ENCODE results near the gene NOC2L. TPM values are rescaled to one million over a fixed set of nuclear protein-coding genes. Genes with fewer than 3 reads are reported as not detected.

Gene NOC2L
- total RNA-seq, 1 experiment from 2014 or later, result 130 TPM

DNA sequence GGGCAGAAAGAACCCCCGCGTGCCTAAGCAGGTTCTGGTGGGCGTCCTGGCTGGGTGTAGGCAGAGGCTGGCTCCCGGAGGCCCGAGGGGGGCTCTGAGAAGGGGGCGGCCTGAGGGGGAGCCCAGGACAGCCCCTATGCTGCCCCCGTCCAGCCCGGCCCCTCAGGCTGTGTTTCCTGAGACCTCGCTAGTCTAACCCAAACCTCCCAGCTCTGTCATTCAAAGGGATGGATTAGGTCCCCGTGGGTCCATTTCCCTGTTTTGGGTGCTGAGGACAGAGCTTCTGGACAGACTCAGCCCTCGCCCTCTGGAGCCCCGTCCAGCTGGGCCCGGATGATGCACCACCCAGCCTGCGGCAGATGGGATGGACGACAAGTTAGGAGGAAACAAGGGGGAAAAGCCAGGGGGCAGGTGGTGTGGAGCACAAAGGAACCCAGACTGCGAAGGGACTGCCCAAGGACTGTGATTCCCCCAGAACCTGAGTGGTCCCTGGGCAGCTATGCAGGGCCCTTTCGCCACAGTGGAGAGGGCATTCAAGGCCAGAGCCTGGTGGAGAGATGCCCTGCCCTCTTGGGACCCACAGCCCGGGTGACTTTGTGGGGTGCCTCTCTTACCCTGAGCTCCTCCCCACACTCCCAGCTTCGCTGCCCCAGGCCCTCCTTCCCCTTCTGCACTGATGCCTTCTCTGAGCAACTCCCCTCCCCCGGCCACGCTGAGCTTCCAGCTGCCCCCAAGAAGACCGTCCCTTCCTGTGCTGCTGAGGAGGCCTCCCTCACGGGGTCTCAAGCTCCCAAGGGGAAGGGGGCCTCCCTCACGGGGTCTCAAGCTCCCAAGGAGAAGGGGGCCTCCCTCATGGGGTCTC, 38.0 kb upstream of the NOC2L start:
- Histone ChIP-seq H3K4me2 (ENCODE audit: insufficient read depth, insufficient read length, low read length) (no peak overlapping the region), H2AFZ (ENCODE audit: low read length) (no peak overlapping the region), H3K4ac (ENCODE audit: low read depth, low read length) (no peak overlapping the region), H3K18ac (ENCODE audit: insufficient read length, low read depth, low read length) (no peak overlapping the region), H3K14ac (ENCODE audit: insufficient read depth, low read length) (no peak overlapping the region), H2BK5ac (ENCODE audit: insufficient read length, low read length) (no peak overlapping the region), H3K23me2 (ENCODE audit: insufficient read length, low read depth, low read length, poor library complexity, severe bottlenecking) (peaks cover 20% of the 10 kb centered on the region), H4K20me1 (ENCODE audit: control insufficient read depth, insufficient read depth, insufficient read length) (no peaks in the 10 kb centered on the region), H3K9ac (ENCODE audit: extremely low read depth, insufficient read length, low read length) (no peak overlapping the region), H3K79me1 (ENCODE audit: insufficient read depth, low read depth, low read length, poor library complexity, severe bottlenecking) (no peaks in the 10 kb centered on the region), H3K56ac (ENCODE audit: insufficient read length, low read depth, low read length) (no peak overlapping the region), H4K5ac (ENCODE audit: insufficient read length, low read depth, low read length) (no peak overlapping the region), H2BK20ac (ENCODE audit: low read depth, low read length, poor library complexity, severe bottlenecking) (no peak overlapping the region), H3K4me1 (ENCODE audit: insufficient read depth, low read length) (0 out of 2 replicates have a peak, but pooled peaks cover 1% of the 10 kb centered on the region), H4K91ac (ENCODE audit: insufficient read length, low read depth, low read length) (no peak overlapping the region), H3K27me3 (ENCODE audit: insufficient read depth, low read length) (peaks cover 40% of the 10 kb centered on the region; the same call in 1 of the 2 replicates), H3K27ac (ENCODE audit: insufficient read length, low read depth, low read length) (no peak overlapping the region), H2BK15ac (ENCODE audit: low read depth, low read length) (no peak overlapping the region), H2AK5ac (ENCODE audit: insufficient read length, low read length) (no peak overlapping the region), H3K79me2 (ENCODE audit: insufficient read depth, low read length) (no peaks in the 10 kb centered on the region), H2BK12ac (ENCODE audit: insufficient read length, low read depth, low read length) (no peak overlapping the region), H3K9me3 (ENCODE audit: control insufficient read depth, low read depth, low read length) (no peaks in the 10 kb centered on the region), H4K8ac (replicated peaks; ENCODE audit: insufficient read length, low read depth, low read length) (no peak overlapping the region), H3K23ac (ENCODE audit: insufficient read length, low read depth, low read length) (no peak overlapping the region), H2BK120ac (ENCODE audit: low read depth, low read length, poor library complexity, severe bottlenecking) (no peak overlapping the region), H3T11ph (ENCODE audit: low read length) (no peak overlapping the region)
- Mint-ChIP-seq H3K27me3 (ENCODE audit: low read depth) (peaks cover 79% of the 10 kb centered on the region), H3K4me1 (peaks cover 5 to 11% of the 10 kb centered on the region in 2 experiments), H3K36me3 (ENCODE audit: insufficient read depth in 1 of 3, low read depth in 3 of 3) (peaks cover 0 to 3% (median 2%) of the 10 kb centered on the region in 3 experiments; a peak in 2 of 7 replicates), H3K9me3 (peaks cover 7 to 9% of the 10 kb centered on the region in 2 experiments), H3K27ac (no peak overlapping the region), H3K4me3 (no peak overlapping the region)
- TF ChIP-seq, protein P1, sequence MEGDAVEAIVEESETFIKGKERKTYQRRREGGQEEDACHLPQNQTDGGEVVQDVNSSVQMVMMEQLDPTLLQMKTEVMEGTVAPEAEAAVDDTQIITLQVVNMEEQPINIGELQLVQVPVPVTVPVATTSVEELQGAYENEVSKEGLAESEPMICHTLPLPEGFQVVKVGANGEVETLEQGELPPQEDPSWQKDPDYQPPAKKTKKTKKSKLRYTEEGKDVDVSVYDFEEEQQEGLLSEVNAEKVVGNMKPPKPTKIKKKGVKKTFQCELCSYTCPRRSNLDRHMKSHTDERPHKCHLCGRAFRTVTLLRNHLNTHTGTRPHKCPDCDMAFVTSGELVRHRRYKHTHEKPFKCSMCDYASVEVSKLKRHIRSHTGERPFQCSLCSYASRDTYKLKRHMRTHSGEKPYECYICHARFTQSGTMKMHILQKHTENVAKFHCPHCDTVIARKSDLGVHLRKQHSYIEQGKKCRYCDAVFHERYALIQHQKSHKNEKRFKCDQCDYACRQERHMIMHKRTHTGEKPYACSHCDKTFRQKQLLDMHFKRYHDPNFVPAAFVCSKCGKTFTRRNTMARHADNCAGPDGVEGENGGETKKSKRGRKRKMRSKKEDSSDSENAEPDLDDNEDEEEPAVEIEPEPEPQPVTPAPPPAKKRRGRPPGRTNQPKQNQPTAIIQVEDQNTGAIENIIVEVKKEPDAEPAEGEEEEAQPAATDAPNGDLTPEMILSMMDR (conservative IDR thresholded peaks at IDR 0.05), result no peak
- no CpG with 5 or more reads among the region's 24 CpGs for WGBS (ENCODE audit: extremely low coverage, insufficient read length, low lambda C conversion rate)
- peak; percentile 37 for DNase-seq

Data from H9 (cell line).